H1 (cell line): ENCODE measurements around the gene PLB1. TPM values are rescaled to one million over a fixed set of nuclear protein-coding genes. Genes with fewer than 3 reads are reported as not detected.

Source experiments
- CTCF ChIA-PET: fragments of 300-600 bp; sonication (Branson Sonifier 250); formaldehyde crosslinking; loops from one replicate; lab custom pipeline; 2021; ENCODE audit not compliant: partially characterized antibody; lab: Charles Lee
- POLR2A ChIA-PET: fragments of 300-600 bp; sonication (Branson Sonifier 250); formaldehyde crosslinking; loops from one replicate; lab custom pipeline; 2021; ENCODE audit warnings: inconsistent platforms; ENCODE audit not compliant: partially characterized antibody; lab: Charles Lee
- DNase-seq, 2 experiments: peaks; one replicate each; pipeline versions ENCODE4 v3.0.0 to v3.0.0-alpha.2; 2010 to 2022; ENCODE audit warnings: low spot score in 2 of 2, low read depth in 1 of 2, mixed read lengths in 1 of 2
- FAIRE-seq: peaks from 2 replicates; lab custom pipeline; 2011; peaks lifted over from hg19 to GRCh38; lab: Jason Lieb, UNC
- H2AFZ ChIP-seq: 2 replicates; pipeline ENCODE4 v1.8.1; 2012; ENCODE audit warnings: low read length, inconsistent platforms
- H2AK5ac ChIP-seq: 2 replicates; pipeline ENCODE4 v1.6.1; 2013; ENCODE audit warnings: low read depth, low read length
- H2BK120ac ChIP-seq: replicated peaks from 2 replicates; pipeline ENCODE3; 2013; ENCODE audit warnings: low read depth, low read length, inconsistent platforms
- H2BK12ac ChIP-seq: 2 replicates; pipeline ENCODE4 v1.6.1; 2013; ENCODE audit warnings: low read depth, low read length
- H2BK15ac ChIP-seq: 2 replicates; pipeline ENCODE4 v1.6.1; 2013; ENCODE audit warnings: low read length
- H2BK20ac ChIP-seq: 2 replicates; pipeline ENCODE4 v1.6.1; 2013; ENCODE audit warnings: low read length
- H2BK5ac ChIP-seq: 2 replicates; pipeline ENCODE4 v1.6.1; 2013; ENCODE audit warnings: low read depth, low read length
- H3K14ac ChIP-seq: 2 replicates; pipeline ENCODE4 v1.6.1; 2013; ENCODE audit warnings: inconsistent platforms; ENCODE audit not compliant: insufficient read length
- H3K18ac ChIP-seq: 2 replicates; pipeline ENCODE4 v1.6.1; 2013; ENCODE audit warnings: low read length; ENCODE audit errors: extremely low read depth
- H3K23ac ChIP-seq: 2 replicates; pipeline ENCODE4 v1.6.1; 2013; ENCODE audit warnings: inconsistent platforms; ENCODE audit not compliant: insufficient read length
- H3K23me2 ChIP-seq: 2 replicates; pipeline ENCODE4 v1.6.1; 2013; ENCODE audit warnings: low read depth, low read length
- H3K27ac ChIP-seq: 2 replicates; pipeline ENCODE4 v1.6.1; 2011; ENCODE audit warnings: low read depth, low read length, inconsistent platforms
- H3K27me3 ChIP-seq, 4 experiments: replicated peaks in 1 of 4; 1 replicate in 1 of 4; 2 replicates in 3 of 4; pipeline versions ENCODE4 v1.6.1 to v1.8.1; 2011 to 2013; ENCODE audit warnings: low read length in 3 of 4, mild to moderate bottlenecking in 3 of 4, inconsistent platforms in 2 of 4, mixed read lengths in 2 of 4, moderate library complexity in 1 of 4; ENCODE audit not compliant: control insufficient read depth in 3 of 4, insufficient read depth in 3 of 4; ENCODE audit errors: extremely low read depth in 1 of 4
- H3K36me3 ChIP-seq, 4 experiments: 2 replicates each; pipeline versions ENCODE4 v1.6.1 to v1.8.1; 2011 to 2013; ENCODE audit warnings: mild to moderate bottlenecking in 4 of 4, low read length in 3 of 4, moderate library complexity in 2 of 4, control low read depth in 1 of 4, inconsistent platforms in 1 of 4; ENCODE audit not compliant: insufficient read depth in 4 of 4, control insufficient read depth in 2 of 4
- H3K4ac ChIP-seq: replicated peaks from 2 replicates; pipeline ENCODE3; 2013; ENCODE audit warnings: low read length, low read depth, mixed read lengths, inconsistent platforms; ENCODE audit not compliant: insufficient read length
- H3K4me1 ChIP-seq, 4 experiments: replicated peaks in 1 of 4; 1 replicate in 1 of 4; 2 replicates in 3 of 4; pipeline versions ENCODE4 v1.6.1 to v1.8.1; 2011 to 2013; ENCODE audit warnings: low read length in 3 of 4, inconsistent platforms in 2 of 4, mixed read lengths in 1 of 4; ENCODE audit not compliant: insufficient read depth in 4 of 4, control insufficient read depth in 3 of 4
- H3K4me2 ChIP-seq, 2 experiments: 2 replicates each; pipeline versions ENCODE4 v1.6.1 to v1.8.1; 2011 to 2013; ENCODE audit warnings: low read depth in 2 of 2, low read length in 2 of 2, control low read depth in 1 of 2, inconsistent platforms in 1 of 2, mild to moderate bottlenecking in 1 of 2; ENCODE audit not compliant: insufficient read depth in 1 of 2
- H3K4me3 ChIP-seq, 4 experiments: fragments of 200-600, 300-600 bp in 1 of 4; sonication (generic), shearing (Covaris generic), sonication (Bioruptor Twin) in 1 of 4; 2 replicates each; pipeline versions ENCODE4 v1.5.1 to v1.8.1; 2011 to 2016; ENCODE audit warnings: low read length in 4 of 4, low read depth in 3 of 4, control low read depth in 2 of 4, inconsistent platforms in 2 of 4, mild to moderate bottlenecking in 2 of 4, mixed read lengths in 1 of 4, moderate library complexity in 1 of 4; ENCODE audit not compliant: insufficient read depth in 2 of 4; ENCODE audit errors: extremely low read depth in 1 of 4
- H3K56ac ChIP-seq: replicated peaks from 2 replicates; pipeline ENCODE3; 2013; ENCODE audit warnings: low read depth, mild to moderate bottlenecking, mixed read lengths, low read length, inconsistent platforms; ENCODE audit not compliant: insufficient read length
- H3K79me1 ChIP-seq: 2 replicates; pipeline ENCODE4 v1.6.1; 2013; ENCODE audit warnings: low read depth, low read length, control low read depth
- H3K79me2 ChIP-seq, 2 experiments: 2 replicates each; pipeline versions ENCODE4 v1.6.1 to v1.8.1; 2012 to 2013; ENCODE audit warnings: low read length in 2 of 2, mild to moderate bottlenecking in 2 of 2, inconsistent platforms in 1 of 2; ENCODE audit not compliant: insufficient read depth in 2 of 2, control insufficient read depth in 1 of 2
- H3K9ac ChIP-seq, 4 experiments: replicated peaks in 1 of 4; 1 replicate in 1 of 4; 2 replicates in 3 of 4; pipeline versions ENCODE4 v1.6.1 to v1.8.1; 2011 to 2013; ENCODE audit warnings: low read depth in 3 of 4, low read length in 3 of 4, control low read depth in 2 of 4, mild to moderate bottlenecking in 2 of 4, moderate library complexity in 2 of 4, inconsistent platforms in 1 of 4; ENCODE audit errors: extremely low read depth in 1 of 4
- H3K9me3 ChIP-seq, 2 experiments: 2 replicates each; pipeline versions ENCODE4 v1.6.1 to v1.8.1; 2012 to 2013; ENCODE audit warnings: mild to moderate bottlenecking in 2 of 2, moderate library complexity in 2 of 2, control low read depth in 1 of 2, inconsistent platforms in 1 of 2, low read depth in 1 of 2, low read length in 1 of 2, mixed read lengths in 1 of 2; ENCODE audit not compliant: insufficient read depth in 2 of 2
- H4K20me1 ChIP-seq, 2 experiments: replicated peaks in 1 of 2; 2 replicates each; pipeline versions ENCODE3 to v1.8.1; 2011 to 2013; ENCODE audit warnings: inconsistent platforms in 2 of 2, low read length in 2 of 2, mild to moderate bottlenecking in 1 of 2; ENCODE audit not compliant: insufficient read depth in 2 of 2, control insufficient read depth in 1 of 2
- H4K5ac ChIP-seq: 2 replicates; pipeline ENCODE4 v1.6.1; 2013; ENCODE audit warnings: low read length, low read depth, mixed read lengths, inconsistent platforms; ENCODE audit not compliant: insufficient read length
- H4K8ac ChIP-seq: 2 replicates; pipeline ENCODE4 v1.8.0; 2013; ENCODE audit warnings: mild to moderate bottlenecking, moderate library complexity, low read length, inconsistent platforms; ENCODE audit not compliant: insufficient read depth; ENCODE audit errors: extremely low read depth
- H4K91ac ChIP-seq: replicated peaks from 2 replicates; pipeline ENCODE3; 2013; ENCODE audit warnings: low read length, mixed read lengths, inconsistent platforms; ENCODE audit not compliant: insufficient read length
- E2F6 ChIP-seq: IDR thresholded peaks from 2 replicates; pipeline ENCODE4 v1.6.1; 2012; ENCODE audit warnings: inconsistent platforms
- HDAC6 ChIP-seq: IDR thresholded peaks from one replicate; pipeline ENCODE4 v1.7.1; 2012; ENCODE audit warnings: low read depth, mild to moderate bottlenecking, inconsistent platforms, low read length, moderate library complexity
- TBP ChIP-seq: IDR thresholded peaks from 2 replicates; pipeline ENCODE4 v1.6.1; 2011; ENCODE audit warnings: low read depth, low read length, improper control_type of control experiment
- WGBS, 2 experiments: shearing (Covaris generic) in 1 of 2; methylation state at CpG; one replicate each; pipeline versions ENCODE4 v1.1.6 to v1.1.7; 2013 to 2015; ENCODE audit warnings: low lambda C conversion rate in 2 of 2, mixed read lengths in 2 of 2, inconsistent platforms in 1 of 2, low coverage in 1 of 2, missing lambda C conversion rate in 1 of 2; ENCODE audit not compliant: insufficient replicate concordance in 2 of 2, insufficient coverage in 1 of 2, insufficient read length in 1 of 2; ENCODE audit errors: extremely low coverage in 1 of 2, missing lambda C conversion rate in 1 of 2; 5-methylcytosine and 5-hydroxymethylcytosine counted together
- polyA plus RNA-seq, 7 experiments: library from polyadenylated mRNA; depleted of rRNA in 3 of 7; stranded (reverse) in 5 of 7; unstranded in 2 of 7; fragments of >200 nt in 5 of 7; fragments of 200-250 nt in 2 of 7; gene quantifications; 1 replicate in 5 of 7; 2 replicates in 1 of 7; 4 replicates in 1 of 7; pipeline versions ENCODE4 v1.2.1 to v1.2.3, GENCODE V29; 2011 to 2013; ENCODE audit warnings: missing spikeins in 2 of 7, mixed read lengths in 2 of 7
- total RNA-seq: library from RNA; stranded (reverse); fragmentation: NEBNext Ultra II Directional; extraction: Animal tissue kit (Norgen Biotek cat#: 25700); gene quantifications from 2 replicates; pipeline ENCODE4 v1.2.1, GENCODE V29; 2021

The PLB1 gene
- total and polyA plus RNA-seq, 2 of the 8 experiments (the other 6 are each of a cell fraction or from before 2014, with no cell fraction given): 0.20 to 0.36 TPM

GRCh38 chr2:28449126-28449487, 46.8 kb upstream of the PLB1 start:
- no peaks in the 10 kb centered on the region; the same call in 1 of the 2 replicates for H3K23me2 ChIP-seq
- H3K56ac ChIP-seq: no peak overlapping the region
- H3K4me2 ChIP-seq: no peak overlapping the region
- no peaks in the 10 kb centered on the region for H3K79me1 ChIP-seq
- H3K36me3 ChIP-seq: no peaks in the 10 kb centered on the region
- no peak overlapping the region for H2BK20ac ChIP-seq
- H3K27me3 ChIP-seq: no peaks in the 10 kb centered on the region
- no peak overlapping the region for H3K27ac ChIP-seq
- H3K9ac ChIP-seq: no peak overlapping the region
- H3K79me2 ChIP-seq: no peaks in the 10 kb centered on the region
- DNase-seq: no peak
- ChIA-PET CTCF (interaction anchor here (1.0 to 1.5 kb wide), 3 partner anchors 12 to 767 kb away, joined by 3 to 4 read pairs (median 3); no protein-coding TSS in a partner anchor), POLR2A (no interaction called here)
- 93% methylated on average over 6 of the region's 6 CpGs; no CpG with 5 or more reads in 1 of the 2 experiments for WGBS, 2 experiments
- H2AFZ ChIP-seq: no peak overlapping the region
- H2BK5ac ChIP-seq: no peak overlapping the region
- no peak overlapping the region for H3K4ac ChIP-seq
- H3K4me3 ChIP-seq: no peak overlapping the region
- H4K20me1 ChIP-seq: no peaks in the 10 kb centered on the region
- no peaks in the 10 kb centered on the region for H3K9me3 ChIP-seq
- no peak overlapping the region for H4K91ac ChIP-seq
- no peak overlapping the region for H4K5ac ChIP-seq
- TF ChIP-seq E2F6 (no peak), HDAC6 (no peak), TBP (no peak)
- no peak overlapping the region for H2AK5ac ChIP-seq
- no peak overlapping the region for H2BK12ac ChIP-seq
- H4K8ac ChIP-seq: no peak overlapping the region; the same call in 1 of the 2 replicates
- H2BK120ac ChIP-seq: no peak overlapping the region
- no peaks in the 10 kb centered on the region; a peak in 2 of 7 replicates for H3K4me1 ChIP-seq
- no peak overlapping the region for H2BK15ac ChIP-seq
- no peak for FAIRE-seq
- H3K14ac ChIP-seq: no peak overlapping the region
- no peak overlapping the region for H3K18ac ChIP-seq
- no peak overlapping the region for H3K23ac ChIP-seq
